Left lung (tissue), 10 donors: Measurements from ENCODE around the gene PARN. TPM values are rescaled to one million over a fixed set of nuclear protein-coding genes. Genes with fewer than 3 reads are reported as not detected.
A peak's percentile ranks its signal among the peaks of the same experiment; 100 is the strongest.

ENCODE experiments used
- ATAC-seq: fragments of 200-7000 bp; cut with Tn5 transposase; one replicate; pipeline ENCODE4 v1.9.1; 2020; ENCODE audit warnings: moderate library complexity
- DNase-seq, 4 donors: peaks; one replicate each; pipeline ENCODE4 v3.0.0-alpha.2; 2013 to 2020
- H3K27ac ChIP-seq, 2 donors: fragments of 200-600 bp; sonication (generic) in 1 of 2; one replicate each; pipeline versions ENCODE4 v1.5.0 to v1.8.0; 2020 to 2021
- H3K27me3 ChIP-seq, 2 donors: fragments of 200-600 bp; sonication (generic) in 1 of 2; one replicate each; pipeline versions ENCODE4 v1.5.0 to v1.8.0; 2020 to 2021
- H3K36me3 ChIP-seq, 2 donors: fragments of 200-600 bp; sonication (generic) in 1 of 2; one replicate each; pipeline versions ENCODE4 v1.5.0 to v1.8.0; 2020 to 2021
- H3K4me1 ChIP-seq, 2 donors: fragments of 200-600 bp; one replicate each; pipeline ENCODE4 v1.8.0; 2021
- H3K4me3 ChIP-seq, 2 donors: fragments of 200-600 bp; sonication (generic) in 1 of 2; one replicate each; pipeline versions ENCODE4 v1.5.0 to v1.8.0; 2020 to 2021; ENCODE audit warnings: mild to moderate bottlenecking in 1 of 2
- H3K9me3 ChIP-seq, 2 donors: fragments of 200-600 bp; sonication (generic) in 1 of 2; one replicate each; pipeline versions ENCODE4 v1.5.0 to v1.8.0; 2020 to 2021
- CTCF ChIP-seq, 2 donors: fragments of 200-600 bp; sonication (generic) in 1 of 2; IDR thresholded peaks; one replicate each; pipeline versions ENCODE4 v1.5.0 to v1.8.0; 2021; ENCODE audit warnings: antibody characterized with exemption in 2 of 2
- intact Hi-C, 2 donors: fragments of 100-400 bp; cut with DNase I; formaldehyde crosslinking; loops; one replicate each; pipeline versions ENCODE4 v1.11.2 to v1.14.2; 2022
- polyA plus RNA-seq, 6 donors: library from polyadenylated mRNA; unstranded; fragments of 120-200 nt; gene quantifications; one replicate each; pipeline ENCODE4 v1.2.1, GENCODE V29; 2013; ENCODE audit not compliant: insufficient read length in 6 of 6
- total RNA-seq, 2 donors: library from RNA; stranded (reverse); fragmentation: NEBNext Ultra II Directional; extraction: Animal tissue kit (Norgen Biotek cat#: 25700); gene quantifications; one replicate each; pipeline ENCODE4 v1.2.1, GENCODE V29; 2021
- donor health status: DM: no; HTN: yes; CAD: no.
- donor health status: DM: no; HTN: no; CAD: no.

The PARN gene
- total and polyA plus RNA-seq, 8 donors, result 26.9 to 37.9 (median 27.7) TPM

- intact Hi-C loops, result no loop called here
These were observed 57.5 kb downstream of the PARN start for GRCh38 chr16:14572535-14572934.

GRCh38 chr16:14569213-14569612, 60.8 kb downstream of the PARN start:
- peaks cover 14 to 19% of the 10 kb centered on the region in 2 donors for H3K4me1 ChIP-seq
- H3K27ac ChIP-seq, result no peak overlapping the region
- ATAC-seq (no peak), DNase-seq (no peak)
- intact Hi-C loops, result no loop called here
- TF ChIP-seq CTCF (IDR thresholded peaks at IDR 0.05), result no peak
- no peaks in the 10 kb centered on the region for H3K9me3 ChIP-seq
- H3K36me3 ChIP-seq, result peaks cover 0 to 7% of the 10 kb centered on the region in 2 donors
- H3K27me3 ChIP-seq, result no peaks in the 10 kb centered on the region
- H3K4me3 ChIP-seq, result no peak overlapping the region

More at GRCh38 chr16:14572535-14572934, 57.5 kb downstream of the PARN start:
- Histone ChIP-seq H3K27ac (no peak overlapping the region), H3K4me3 (no peak overlapping the region), H3K27me3 (no peaks in the 10 kb centered on the region), H3K36me3 (peaks cover 0 to 40% of the 10 kb centered on the region in 2 donors), H3K4me1 (no peaks in the 10 kb centered on the region), H3K9me3 (no peaks in the 10 kb centered on the region)
- ATAC-seq (peak; percentile 84), DNase-seq (no peak)
- TF ChIP-seq CTCF (IDR thresholded peaks at IDR 0.05), result no peak

GRCh38 chr16:14566599-14566998, 63.5 kb downstream of the PARN start:
- DNase-seq (peak in 1 of 4 donors; percentile 16), ATAC-seq (peak; percentile 43)
- Histone ChIP-seq H3K4me3 (no peak overlapping the region), H3K36me3 (peaks cover 0 to 4% of the 10 kb centered on the region in 2 donors), H3K4me1 (peaks cover 15 to 24% of the 10 kb centered on the region in 2 donors), H3K27ac (no peak overlapping the region), H3K9me3 (no peaks in the 10 kb centered on the region), H3K27me3 (no peaks in the 10 kb centered on the region)
- intact Hi-C loops, result no loop called here
- no peak for TF ChIP-seq CTCF (IDR thresholded peaks at IDR 0.05)

GRCh38 chr16:14565688-14566025, 64.4 kb downstream of the PARN start:
- H3K27ac ChIP-seq, result peak overlapping the region; percentile 13 to 37
- no peaks in the 10 kb centered on the region for H3K27me3 ChIP-seq
- TF ChIP-seq CTCF (IDR thresholded peaks at IDR 0.05), result no peak
- no peak for DNase-seq
- intact Hi-C loops, result no loop called here
- no peaks in the 10 kb centered on the region for H3K9me3 ChIP-seq
- no peak for ATAC-seq
- H3K36me3 ChIP-seq, result peaks cover 0 to 4% of the 10 kb centered on the region in 2 donors
- no peak overlapping the region for H3K4me3 ChIP-seq
- H3K4me1 ChIP-seq, result peaks cover 20 to 24% of the 10 kb centered on the region in 2 donors

GRCh38 chr16:14564861-14565687, 65.0 kb downstream of the PARN start:
- no peak overlapping the region for H3K4me3 ChIP-seq
- H3K9me3 ChIP-seq, result no peaks in the 10 kb centered on the region
- H3K27ac ChIP-seq, result peak overlapping the region; percentile 13 to 37
- intact Hi-C loops, result no loop called here
- ATAC-seq (peak; percentile 19), DNase-seq (peak in 2 of 4 donors; percentile 25 to 41)
- peaks cover 0 to 4% of the 10 kb centered on the region in 2 donors for H3K36me3 ChIP-seq
- no peak for TF ChIP-seq CTCF (IDR thresholded peaks at IDR 0.05)
- H3K4me1 ChIP-seq, result peaks cover 20 to 28% of the 10 kb centered on the region in 2 donors
- H3K27me3 ChIP-seq, result no peaks in the 10 kb centered on the region
